PC-3 (cell line): ENCODE results near the gene HERC5. TPM values are rescaled to one million over a fixed set of nuclear protein-coding genes. Genes with fewer than 3 reads are reported as not detected.
A peak's percentile ranks its signal among the peaks of the same experiment; 100 is the strongest.
"Not testable (repeated sequence)": the region's sequence is repeated elsewhere in the genome, so short reads cannot be mapped to it uniquely, and the experiment has no call there.

Source experiments
- ATAC-seq: fragments of 200-7000 bp; cut with Tn5 transposase; 2 replicates; pipeline ENCODE4 v1.9.1; 2020; ENCODE audit warnings: mild to moderate bottlenecking, moderate library complexity
- BruUV-seq: library from RNA; stranded (reverse); fragments of 400-500 nt; replicated peaks from 2 replicates; lab custom pipeline; 2021; lab: Mats Ljungman, UMichigan
- CTCF ChIA-PET: fragments of 300-600 bp; sonication (Branson Sonifier 250); formaldehyde crosslinking; loops from one replicate; lab custom pipeline; 2022; ENCODE audit warnings: antibody characterized with exemption; lab: Charles Lee
- POLR2A ChIA-PET: fragments of 300-600 bp; sonication (Branson Sonifier 250); formaldehyde crosslinking; loops from one replicate; lab custom pipeline; 2022; ENCODE audit warnings: antibody characterized with exemption; ENCODE audit not compliant: unreplicated experiment; lab: Charles Lee
- DNase-seq: peaks from one replicate; pipeline ENCODE4 v3.0.0-alpha.2; 2015
- H2AFZ ChIP-seq: fragments of 300-600 bp; sonication (generic); 2 replicates; pipeline ENCODE4 v1.6.0; 2016; ENCODE audit warnings: antibody characterized with exemption, low read length
- H3F3A ChIP-seq: fragments of 300-600 bp; sonication (generic); one replicate; pipeline ENCODE4 v1.6.0; 2017; ENCODE audit warnings: antibody characterized with exemption, low read length, control low read depth, mild to moderate bottlenecking; ENCODE audit not compliant: unreplicated experiment
- H3K27ac ChIP-seq: fragments of 300-600 bp; sonication (generic); 2 replicates; pipeline ENCODE4 v1.5.1; 2016; ENCODE audit warnings: mild to moderate bottlenecking, low read length
- H3K27me3 ChIP-seq: fragments of 300-600 bp; sonication (generic); 2 replicates; pipeline ENCODE4 v1.6.1; 2016; ENCODE audit warnings: low read length, mixed read lengths
- H3K36me3 ChIP-seq: fragments of 300-600 bp; sonication (generic); 2 replicates; pipeline ENCODE4 v1.6.1; 2016; ENCODE audit warnings: low read depth, mixed run types, low read length, mixed read lengths
- H3K4me1 ChIP-seq: fragments of 300-600 bp; sonication (generic); 2 replicates; pipeline ENCODE4 v1.5.1; 2016; ENCODE audit warnings: low read length; ENCODE audit not compliant: insufficient read depth
- H3K4me2 ChIP-seq: fragments of 300-600 bp; sonication (generic); 2 replicates; pipeline ENCODE4 v1.6.0; 2016; ENCODE audit warnings: low read length
- H3K4me3 ChIP-seq: fragments of 300-600 bp; sonication (generic); 2 replicates; pipeline ENCODE4 v1.5.1; 2016; ENCODE audit warnings: mild to moderate bottlenecking, low read length, mixed read lengths
- H3K79me2 ChIP-seq: fragments of 300-600 bp; sonication (generic); 2 replicates; pipeline ENCODE4 v1.6.1; 2017; ENCODE audit warnings: low read length, mixed read lengths
- H3K9ac ChIP-seq: fragments of 300-600 bp; sonication (generic); 2 replicates; pipeline ENCODE4 v1.6.0; 2016; ENCODE audit warnings: mild to moderate bottlenecking, low read length
- H3K9me2 ChIP-seq: fragments of 300-600 bp; sonication (generic); replicated peaks from 2 replicates; pipeline ENCODE4 v1.6.1; 2016; ENCODE audit warnings: mixed run types, low read length, mixed read lengths
- H3K9me3 ChIP-seq: fragments of 300-600 bp; sonication (generic); 2 replicates; pipeline ENCODE4 v1.6.1; 2016; ENCODE audit warnings: low read length, mixed read lengths
- H4K20me1 ChIP-seq: fragments of 300-600 bp; sonication (generic); 2 replicates; pipeline ENCODE4 v1.6.1; 2016; ENCODE audit warnings: low read length, mixed read lengths
- EZH2 ChIP-seq: fragments of 300-600 bp; sonication (generic); IDR thresholded peaks from one replicate; pipeline ENCODE4 v1.6.1; 2017; ENCODE audit warnings: antibody characterized with exemption, mild to moderate bottlenecking, low read length; ENCODE audit not compliant: unreplicated experiment
- EZH2phosphoT487 ChIP-seq: fragments of 300-600 bp; sonication (generic); IDR thresholded peaks from 2 replicates; pipeline ENCODE4 v1.6.1; 2018; ENCODE audit warnings: mild to moderate bottlenecking, antibody characterized with exemption, low read length, borderline replicate concordance
- intact Hi-C: fragments of 100-400 bp; cut with micrococcal nuclease; formaldehyde crosslinking; loops from 2 replicates; pipeline ENCODE4 v1.9.0; 2023
- total RNA-seq: library from RNA; depleted of rRNA; stranded (reverse); fragments of >200 nt; gene quantifications from 2 replicates; pipeline ENCODE4 v1.2.3, GENCODE V29; 2014
- TF ChIP-seq, protein P1 (sequence below): fragments of 300-600 bp; sonication (generic); conservative IDR thresholded peaks from 2 replicates; pipeline ENCODE4 v1.5.1; 2017; ENCODE audit warnings: antibody characterized with exemption, low read depth, mild to moderate bottlenecking, low read length

The HERC5 gene
- total RNA-seq, 1 experiment from 2014 or later = 2.6 TPM

DNA sequence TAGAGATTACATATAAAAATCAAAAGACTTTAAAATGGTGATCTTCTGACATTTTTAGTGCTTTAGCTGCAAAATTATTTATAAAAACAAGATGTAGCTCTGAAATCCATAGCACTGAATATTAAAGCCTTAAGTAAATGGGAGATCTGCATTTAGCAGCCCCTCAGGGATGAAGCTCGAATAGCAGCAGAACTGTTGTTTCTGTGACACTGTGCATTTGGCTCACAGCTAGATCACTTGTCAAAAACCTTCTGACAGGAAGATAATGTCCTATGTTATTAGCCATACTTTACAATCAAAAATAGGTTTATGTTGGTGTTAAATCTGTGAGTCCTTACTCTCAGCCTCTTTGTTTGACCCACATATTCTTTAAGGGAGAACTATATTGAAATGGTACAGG lies 80.8 kb downstream of the HERC5 start:
- DNase-seq = no peak
- no peak overlapping the region for H3K4me3 ChIP-seq
- H3K4me2 ChIP-seq = no peak overlapping the region
- no peaks in the 10 kb centered on the region for H3K9me3 ChIP-seq
- H3K36me3 ChIP-seq = no peaks in the 10 kb centered on the region
- H3K4me1 ChIP-seq = peaks cover 28% of the 10 kb centered on the region
- TF ChIP-seq EZH2phosphoT487 (no peak), EZH2 (no peak)
- TF ChIP-seq, protein P1, sequence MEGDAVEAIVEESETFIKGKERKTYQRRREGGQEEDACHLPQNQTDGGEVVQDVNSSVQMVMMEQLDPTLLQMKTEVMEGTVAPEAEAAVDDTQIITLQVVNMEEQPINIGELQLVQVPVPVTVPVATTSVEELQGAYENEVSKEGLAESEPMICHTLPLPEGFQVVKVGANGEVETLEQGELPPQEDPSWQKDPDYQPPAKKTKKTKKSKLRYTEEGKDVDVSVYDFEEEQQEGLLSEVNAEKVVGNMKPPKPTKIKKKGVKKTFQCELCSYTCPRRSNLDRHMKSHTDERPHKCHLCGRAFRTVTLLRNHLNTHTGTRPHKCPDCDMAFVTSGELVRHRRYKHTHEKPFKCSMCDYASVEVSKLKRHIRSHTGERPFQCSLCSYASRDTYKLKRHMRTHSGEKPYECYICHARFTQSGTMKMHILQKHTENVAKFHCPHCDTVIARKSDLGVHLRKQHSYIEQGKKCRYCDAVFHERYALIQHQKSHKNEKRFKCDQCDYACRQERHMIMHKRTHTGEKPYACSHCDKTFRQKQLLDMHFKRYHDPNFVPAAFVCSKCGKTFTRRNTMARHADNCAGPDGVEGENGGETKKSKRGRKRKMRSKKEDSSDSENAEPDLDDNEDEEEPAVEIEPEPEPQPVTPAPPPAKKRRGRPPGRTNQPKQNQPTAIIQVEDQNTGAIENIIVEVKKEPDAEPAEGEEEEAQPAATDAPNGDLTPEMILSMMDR = no peak
- no peaks in the 10 kb centered on the region for H3K9me2 ChIP-seq
- H4K20me1 ChIP-seq = no peaks in the 10 kb centered on the region
- no peak overlapping the region for H3K27ac ChIP-seq
- intact Hi-C loops = loop anchor here (2.0 kb wide), 2 partner anchors 55 to 169 kb away; partner anchors contain the start of gene HERC3
- no peak overlapping the region for H2AFZ ChIP-seq
- no peak overlapping the region for H3K9ac ChIP-seq
- H3K27me3 ChIP-seq = no peaks in the 10 kb centered on the region
- ATAC-seq = no peak
- H3F3A ChIP-seq = peaks cover 9% of the 10 kb centered on the region
- CTCF ChIA-PET = interaction anchor here (0.5 kb wide), 1 partner anchor 122 kb away, joined by 3 read pairs; no protein-coding TSS in a partner anchor
- POLR2A ChIA-PET = no interaction called here
- BruUV-seq = no TSS peak
- H3K79me2 ChIP-seq = no peaks in the 10 kb centered on the region

DNA sequence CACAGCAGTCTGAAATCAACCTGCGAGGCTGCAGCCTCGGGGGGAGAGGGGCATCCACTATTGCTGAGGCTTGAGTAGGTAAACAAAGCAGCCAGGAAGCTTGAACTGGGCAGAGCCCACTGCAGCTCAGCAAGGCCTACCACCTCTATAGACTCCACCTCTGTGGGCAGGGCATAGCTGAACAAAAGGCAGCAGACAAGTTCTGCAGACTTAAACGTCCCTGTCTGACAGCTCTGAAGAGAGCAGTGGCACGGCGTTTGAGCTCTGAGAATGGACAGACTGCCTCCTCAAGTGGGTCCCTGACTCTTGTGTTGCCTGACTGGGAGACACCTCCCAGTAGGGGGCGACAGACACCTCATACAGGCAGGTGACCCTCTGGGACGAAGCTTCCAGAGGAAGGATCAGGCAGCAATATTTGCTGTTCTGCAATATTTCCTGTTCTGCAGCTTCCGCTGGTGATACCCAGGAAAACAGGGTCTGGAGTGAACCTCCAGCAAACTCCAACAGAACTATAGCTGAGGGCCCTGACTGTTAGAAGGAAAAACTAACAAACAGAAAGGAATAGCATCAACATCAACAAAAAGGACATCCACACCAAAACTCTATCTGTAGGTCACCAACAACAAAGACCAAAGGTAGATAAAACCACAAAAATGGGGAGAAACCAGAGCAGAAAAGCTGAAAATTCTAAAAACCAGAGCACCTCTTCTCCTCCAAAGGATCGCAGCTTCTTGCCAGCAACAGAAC lies 82.6 kb downstream of the HERC5 start:
- not testable (repeated sequence) for H3K4me2 ChIP-seq, BruUV-seq, H3K27me3 ChIP-seq, H3F3A ChIP-seq, H3K27ac ChIP-seq, H3K9me3 ChIP-seq, H3K4me3 ChIP-seq, H4K20me1 ChIP-seq, H3K9ac ChIP-seq, H3K9me2 ChIP-seq, H3K36me3 ChIP-seq, H3K79me2 ChIP-seq
- ATAC-seq (0 out of 2 replicates have a peak, but pooled peaks have one; percentile 38), DNase-seq (peak; percentile 64)
- Histone ChIP-seq H2AFZ (peak overlapping the region; percentile 55), H3K4me1 (peaks cover 12% of the 10 kb centered on the region)
- ChIA-PET CTCF (interaction anchor here (1.7 kb wide), 1 partner anchor 120 kb away, joined by 21 read pairs; no protein-coding TSS in a partner anchor), POLR2A (interaction anchor here (0.6 kb wide), 1 partner anchor 121 kb away, joined by 4 read pairs; no protein-coding TSS in a partner anchor)
- TF ChIP-seq, protein P1 = peak; percentile 55
- intact Hi-C loops = loop anchor here (1.0 to 2.0 kb wide), 3 partner anchors 53 to 167 kb away; partner anchors contain the start of gene HERC3

DNA sequence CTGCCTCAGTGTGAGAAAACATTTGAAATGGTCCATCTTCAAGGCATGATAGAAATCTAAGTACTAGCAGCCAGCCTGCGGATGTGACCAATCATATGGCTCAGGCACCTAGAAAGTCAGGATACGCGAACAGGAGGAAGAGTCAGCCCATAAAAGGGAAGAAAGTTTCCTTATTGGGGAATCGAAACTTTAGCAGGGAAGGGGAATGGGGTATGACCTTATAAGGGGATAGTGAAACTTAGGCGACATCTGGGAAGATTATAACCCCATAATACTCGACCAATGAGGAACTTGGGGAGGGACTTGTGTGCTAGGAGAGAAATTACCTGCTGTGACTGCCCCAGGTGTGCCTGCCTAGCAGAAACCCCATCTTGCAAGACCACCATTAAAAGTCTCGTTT lies 92.9 kb downstream of the HERC5 start:
- ChIA-PET POLR2A (no interaction called here), CTCF (no interaction called here)
- Histone ChIP-seq H3K4me2 (no peak overlapping the region), H3K36me3 (no peaks in the 10 kb centered on the region), H3K27ac (no peak overlapping the region), H3K4me3 (no peak overlapping the region), H3K9me2 (no peaks in the 10 kb centered on the region), H2AFZ (no peak overlapping the region), H3K9me3 (no peaks in the 10 kb centered on the region), H3F3A (no peaks in the 10 kb centered on the region), H3K79me2 (no peaks in the 10 kb centered on the region), H3K4me1 (no peaks in the 10 kb centered on the region), H3K27me3 (no peaks in the 10 kb centered on the region), H4K20me1 (no peaks in the 10 kb centered on the region), H3K9ac (no peak overlapping the region)
- intact Hi-C loops = no loop called here
- TF ChIP-seq, protein P1 = no peak
- TF ChIP-seq EZH2phosphoT487 (no peak), EZH2 (no peak)
- ATAC-seq = no peak
- BruUV-seq = no TSS peak
- no peak for DNase-seq
